HG03442 (cell line): Measurements from ENCODE around the gene RNFT2.

Experiments
- ATAC-seq: cut with Tn5 transposase; IDR thresholded peaks from one replicate; pipeline ENCODE4 v1.9.1; 2021; ENCODE audit warnings: mild to moderate bottlenecking, moderate library complexity; ENCODE audit not compliant: unreplicated experiment

Gene RNFT2

DNA sequence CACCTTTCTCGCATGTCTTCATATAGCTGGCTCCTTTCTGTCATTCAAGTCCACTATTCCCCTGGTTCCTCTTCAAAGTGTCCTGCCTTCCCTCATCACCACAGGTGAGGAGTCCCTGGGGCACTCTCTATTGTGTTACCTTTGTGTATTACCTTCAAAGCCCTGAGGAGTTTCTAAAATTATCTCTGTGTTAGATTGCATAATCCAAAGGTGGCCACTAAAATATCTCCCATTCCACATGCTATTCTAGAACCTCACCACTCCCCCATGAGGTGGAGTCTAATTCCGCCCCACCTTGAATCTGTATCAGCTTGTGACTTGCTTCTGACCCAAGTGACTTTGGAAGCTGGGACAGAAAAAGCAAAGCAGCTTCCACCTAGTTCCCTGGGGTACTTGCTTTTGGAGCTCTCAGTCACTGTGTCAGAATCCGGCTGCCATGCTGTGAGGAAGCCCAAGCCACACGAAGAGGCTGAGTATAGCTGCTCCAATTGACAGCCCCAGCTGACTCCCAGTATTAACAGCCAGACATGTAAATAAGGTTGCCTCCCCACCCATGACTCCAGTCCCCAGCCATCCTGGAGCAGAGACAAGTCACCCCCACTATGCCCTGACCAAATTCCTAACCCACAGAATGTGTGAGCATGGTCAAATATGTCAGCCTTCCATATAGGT, 136.3 kb downstream of the RNFT2 start:
- ATAC-seq, result no peak

GRCh38 chr12:116876151-116876869, 138.2 kb downstream of the RNFT2 start:
- no peak for ATAC-seq

DNA sequence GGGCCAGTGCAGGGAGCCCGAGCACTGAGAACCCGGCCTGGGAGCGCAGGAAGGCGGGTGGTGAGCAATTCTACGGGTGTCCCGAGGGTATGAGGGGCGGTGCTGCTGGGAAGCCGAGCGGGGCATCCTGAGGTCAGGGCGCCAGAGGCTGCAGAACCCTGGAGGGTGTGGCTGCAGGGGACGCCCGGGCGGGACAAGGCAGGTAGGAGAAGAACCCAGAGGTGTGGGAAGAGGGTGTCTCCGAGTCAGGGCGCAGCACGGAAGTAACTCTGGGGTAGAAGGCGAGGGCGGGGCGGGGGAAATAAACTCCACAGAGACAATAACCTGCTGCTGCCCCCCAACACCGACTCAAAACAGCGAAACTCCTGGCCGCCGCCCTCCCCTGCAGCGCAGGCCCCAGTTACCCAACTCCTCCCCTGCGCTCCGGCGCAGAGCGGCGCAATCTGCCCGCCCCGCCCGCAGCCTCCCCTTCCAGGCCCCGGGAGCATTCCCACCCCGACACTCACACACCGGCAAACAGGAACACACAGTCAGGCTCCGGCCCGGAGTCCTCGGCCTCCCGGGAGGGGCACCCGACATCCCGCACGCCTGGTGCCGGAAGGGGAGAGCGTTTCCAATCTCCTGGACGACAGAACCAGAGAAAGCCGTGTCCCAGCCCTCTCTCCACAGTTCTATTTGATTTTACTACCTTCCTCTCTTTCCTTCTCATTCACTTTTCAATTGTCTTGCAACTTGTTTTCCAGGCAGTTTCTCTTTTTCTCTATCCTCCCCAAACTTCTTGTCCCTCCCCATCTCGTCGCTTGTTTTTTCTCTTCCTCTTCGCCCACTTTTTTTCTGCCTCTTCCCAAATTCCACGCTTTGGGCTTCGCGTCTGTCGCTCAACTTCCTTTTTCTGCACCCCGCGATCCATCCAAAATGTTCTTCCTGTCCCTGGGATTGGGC, 140.7 kb downstream of the RNFT2 start:
- no peak for ATAC-seq

DNA sequence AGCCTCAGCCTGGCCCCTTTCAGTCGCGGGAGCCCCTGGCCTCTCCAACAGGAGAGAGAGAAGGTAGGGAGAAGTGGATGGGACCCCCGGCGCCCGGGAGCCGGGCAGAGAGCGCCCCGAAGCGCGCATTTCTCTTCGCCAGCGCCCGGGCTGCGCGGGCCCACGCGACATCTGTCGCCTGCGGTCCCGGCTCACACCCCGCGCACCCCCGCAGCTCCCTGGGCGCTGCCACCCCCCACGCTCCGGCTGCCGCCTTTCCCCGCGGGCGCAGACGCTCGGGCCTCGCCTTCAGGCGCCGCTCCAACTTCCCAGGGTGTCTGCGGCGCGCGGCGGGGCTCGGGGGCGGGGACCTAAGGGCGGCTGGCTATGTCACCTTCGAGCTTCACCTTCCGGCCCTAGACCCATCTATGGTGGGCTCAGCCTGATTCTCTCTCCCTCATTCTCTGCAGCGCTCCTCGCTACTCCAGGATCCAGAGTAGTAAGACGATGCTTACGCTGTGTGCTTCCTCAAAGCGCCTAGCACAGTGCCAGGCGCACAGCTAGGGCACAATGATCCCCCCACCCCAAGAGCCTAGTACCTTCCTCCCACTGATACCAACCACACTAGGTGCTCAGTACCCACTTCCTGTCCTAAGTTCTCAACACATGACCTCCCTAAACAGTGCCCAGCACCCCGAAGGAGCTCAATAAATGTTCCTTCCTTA, 141.5 kb downstream of the RNFT2 start:
- ATAC-seq, result no peak

DNA sequence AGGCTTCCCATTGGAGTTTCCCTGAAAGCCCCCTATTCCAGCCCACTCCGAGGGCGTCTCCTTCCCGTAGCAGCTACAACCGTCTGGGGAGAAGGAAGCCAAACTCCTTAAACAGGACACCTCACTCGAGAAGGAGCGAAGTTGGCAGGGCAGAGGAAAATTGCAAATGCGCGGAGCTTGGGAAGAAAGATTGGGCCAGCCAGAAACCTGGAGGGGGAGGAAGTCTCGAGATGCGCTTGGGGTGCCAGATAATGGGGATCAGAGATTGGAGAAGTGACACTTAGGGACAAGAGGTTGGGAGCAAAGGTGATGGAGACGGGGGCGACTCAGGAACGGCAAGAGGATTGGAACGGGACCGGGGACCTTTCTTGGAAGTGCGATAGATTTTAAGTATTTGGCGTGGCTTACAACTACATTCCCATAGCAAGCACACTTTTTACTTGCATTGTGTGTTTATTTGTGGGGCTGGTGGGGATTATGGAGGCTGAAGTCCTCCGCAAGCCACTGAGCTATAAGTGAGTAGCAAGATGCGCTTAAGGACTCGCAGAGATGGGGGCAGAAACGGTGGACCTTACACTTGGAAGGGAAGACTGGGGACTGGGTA, 142.2 kb downstream of the RNFT2 start:
- ATAC-seq, result no peak

- peak; percentile 53 for ATAC-seq
Observed at GRCh38 chr12:116880817-116881324, 142.8 kb downstream of the RNFT2 start.

GRCh38 chr12:116881325-116881876, 143.3 kb downstream of the RNFT2 start, which contains the start of gene HRK:
TSS of gene HRK (minus strand) at chr12:116881441. CDS start at chr12:116881307, 134 bp downstream.
- ATAC-seq, result no peak

GRCh38 chr12:116881877-116882507, 143.9 kb downstream of the RNFT2 start:
- no peak for ATAC-seq

DNA sequence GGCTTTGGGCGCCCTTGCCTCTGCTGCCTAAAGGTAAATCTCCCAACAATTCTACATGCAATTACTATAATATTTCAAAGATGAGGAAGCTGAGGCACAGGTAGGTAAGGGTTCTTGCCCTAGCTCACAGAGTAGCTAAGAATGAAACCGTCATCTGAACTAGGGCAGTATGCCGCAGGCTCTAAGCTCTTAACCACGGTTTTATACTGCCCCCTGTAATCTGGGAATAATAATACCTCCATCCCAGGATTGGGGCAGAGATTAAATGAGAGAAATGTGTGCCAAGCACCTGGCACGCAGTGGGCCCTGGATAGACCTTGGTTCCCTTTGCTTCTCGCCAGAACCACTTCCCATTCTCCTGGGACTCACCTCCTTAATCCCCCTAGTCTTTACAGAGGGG, 144.6 kb downstream of the RNFT2 start:
- ATAC-seq, result no peak

DNA sequence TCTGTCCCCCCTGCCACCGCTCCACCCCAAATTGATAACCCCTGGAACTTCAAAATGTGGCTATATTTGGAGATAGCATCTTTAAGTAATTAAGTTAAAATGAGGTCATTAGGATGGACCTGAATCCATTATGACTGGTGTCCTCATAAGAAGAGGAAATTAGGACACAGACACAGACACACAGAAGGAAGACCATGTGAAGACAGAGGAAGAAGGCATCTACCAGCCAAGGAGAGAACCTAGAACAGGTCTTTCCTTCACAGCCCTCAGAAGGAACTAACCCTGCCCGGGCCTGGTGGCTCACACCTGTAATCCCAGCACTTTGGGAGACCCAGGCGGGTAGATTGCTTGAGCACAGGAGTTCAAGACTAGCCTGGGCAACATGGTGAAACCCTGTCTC, 146.8 kb downstream of the RNFT2 start:
- ATAC-seq, result no peak

GRCh38 chr12:116885491-116885890, 147.4 kb downstream of the RNFT2 start:
- no peak for ATAC-seq

DNA sequence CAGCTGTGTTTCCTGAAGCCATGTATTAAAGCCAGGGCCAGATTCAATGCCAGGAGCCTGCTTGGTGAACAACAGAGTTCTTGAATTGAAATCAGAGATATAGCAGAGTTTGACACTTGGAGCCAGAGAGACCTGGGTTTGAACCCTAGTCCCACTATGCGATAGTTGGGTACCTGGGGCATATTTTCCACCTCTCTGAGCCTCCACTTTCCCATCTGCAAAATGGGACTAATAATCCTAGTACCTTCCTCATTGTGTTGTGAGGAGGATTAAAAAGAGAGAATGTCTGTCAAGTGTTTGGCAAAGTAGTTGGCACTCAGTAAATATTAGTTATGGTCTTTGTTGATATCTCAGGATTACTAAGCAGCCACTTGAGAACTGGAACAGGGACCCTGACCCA, 149.1 kb downstream of the RNFT2 start:
- no peak for ATAC-seq

- ATAC-seq, result no peak
Observed at GRCh38 chr12:116887897-116888296, 149.8 kb downstream of the RNFT2 start.

DNA sequence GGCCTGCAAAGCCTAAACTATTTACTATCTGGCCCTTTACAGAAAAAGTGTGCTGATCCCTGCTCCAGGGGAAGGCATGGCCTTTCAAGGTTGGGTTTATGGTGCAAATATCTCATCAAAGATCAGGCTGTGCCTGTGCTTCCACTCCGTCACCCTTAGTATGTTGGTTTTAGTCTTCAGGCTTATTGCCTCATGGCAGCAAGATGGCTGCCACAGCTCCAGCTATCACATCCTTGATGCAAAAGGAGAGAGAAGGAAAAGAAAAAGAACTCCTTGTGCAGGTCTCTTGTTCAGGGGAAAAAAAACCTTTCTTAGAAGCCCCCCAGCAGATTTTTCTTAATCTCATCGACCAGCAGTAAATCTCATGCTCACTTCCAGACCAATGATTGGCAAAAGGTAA, 152.2 kb downstream of the RNFT2 start:
- no peak for ATAC-seq

DNA sequence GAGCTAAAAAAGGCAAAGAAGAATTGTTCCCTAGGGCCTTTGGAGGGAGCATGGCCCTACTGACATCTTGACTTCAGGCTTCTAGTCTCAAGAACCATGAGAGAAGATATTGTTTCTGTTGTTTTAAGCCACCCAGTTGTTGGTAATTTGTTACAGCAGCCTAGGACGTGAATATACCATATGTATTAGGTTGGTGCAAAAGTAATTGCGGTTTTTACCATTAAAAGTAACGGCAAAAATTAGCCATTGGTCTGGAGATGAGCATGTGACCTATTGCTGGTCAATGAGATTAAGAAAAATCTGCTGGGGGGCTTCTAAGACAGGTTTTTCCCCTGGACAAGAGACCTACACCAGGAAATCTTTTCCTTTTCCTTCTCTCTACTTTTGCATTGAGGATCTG, 152.9 kb downstream of the RNFT2 start:
- no peak for ATAC-seq

- no peak for ATAC-seq
Observed at GRCh38 chr12:116892349-116893140, 154.4 kb downstream of the RNFT2 start.

DNA sequence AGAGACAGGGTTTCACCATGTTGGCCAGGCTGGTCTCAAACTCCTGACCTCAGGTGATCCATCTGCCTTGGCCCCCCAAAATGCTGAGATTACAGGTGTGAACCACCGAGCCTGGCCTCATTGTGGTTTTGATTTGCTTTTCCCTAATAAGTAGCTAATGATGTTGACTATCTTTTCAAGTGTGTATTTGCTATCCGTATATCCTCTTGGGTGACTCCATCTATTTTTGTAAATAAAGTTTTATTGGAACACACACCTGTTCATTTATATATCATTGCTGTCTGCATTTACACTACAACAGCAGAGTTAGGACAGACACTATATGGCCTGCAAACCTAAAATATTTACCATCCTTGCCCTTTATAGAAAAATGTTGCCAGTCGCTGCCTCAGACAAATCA, 156.8 kb downstream of the RNFT2 start:
- no peak for ATAC-seq

- no peak for ATAC-seq
Observed at GRCh38 chr12:116896411-116896924, 158.4 kb downstream of the RNFT2 start.
